Transverse colon (tissue), 4 donors: Measurements from ENCODE around the gene FARP1. TPM values are rescaled to one million over a fixed set of nuclear protein-coding genes. Genes with fewer than 3 reads are reported as not detected.

Experiments
- DNase-seq: peaks from one replicate; pipeline ENCODE4 v3.0.0-alpha.2; 2019
- H3K27ac ChIP-seq, 4 donors: fragments of 200-600 bp; sonication (generic); 2 replicates each; pipeline ENCODE4 v1.5.1; 2016 to 2018; ENCODE audit warnings: inconsistent platforms in 4 of 4
- H3K27me3 ChIP-seq: fragments of 200-600 bp; sonication (generic); 2 replicates; pipeline ENCODE4 v1.5.1; 2017; ENCODE audit warnings: inconsistent platforms
- H3K36me3 ChIP-seq, 4 donors: fragments of 200-600 bp; sonication (generic); 2 replicates each; pipeline ENCODE4 v1.5.1; 2017 to 2019; ENCODE audit warnings: inconsistent platforms in 4 of 4
- H3K4me1 ChIP-seq, 4 donors: fragments of 200-600 bp; sonication (generic); 2 replicates each; pipeline ENCODE4 v1.5.1; 2017 to 2020; ENCODE audit warnings: inconsistent platforms in 4 of 4
- H3K4me3 ChIP-seq, 4 donors: fragments of 200-600 bp; sonication (generic); 1 replicate in 1 of 4; 2 replicates in 3 of 4; pipeline versions ENCODE4 v1.5.1 to v1.6.1; 2017 to 2019; ENCODE audit warnings: inconsistent platforms in 4 of 4
- H3K9me3 ChIP-seq, 2 donors: fragments of 200-600 bp; sonication (generic); 2 replicates each; pipeline ENCODE4 v1.5.1; 2017 to 2019; ENCODE audit warnings: inconsistent platforms in 2 of 2
- EP300 ChIP-seq: sonication (generic); formaldehyde crosslinking; IDR thresholded peaks from one replicate; pipeline ENCODE4 v1.6.1; 2017; ENCODE audit warnings: antibody characterized with exemption, low read depth
- POLR2A ChIP-seq: fragments of 450-650 bp; IDR thresholded peaks from one replicate; pipeline ENCODE4 v1.6.1; 2016; ENCODE audit warnings: antibody characterized with exemption, mild to moderate bottlenecking, moderate library complexity
- POLR2AphosphoS5 ChIP-seq, 3 donors: sonication (generic); formaldehyde crosslinking; IDR thresholded peaks; one replicate each; pipeline ENCODE4 v1.6.1; 2016; ENCODE audit warnings: antibody characterized with exemption in 3 of 3
- WGBS, 2 donors: methylation state at CpG; one replicate each; pipeline ENCODE4 v1.1.5; 2018; ENCODE audit warnings: low coverage in 1 of 2; 5-methylcytosine and 5-hydroxymethylcytosine counted together
- in situ Hi-C, 4 donors: fragments of 200-750 bp; cut with MboI; loops; one replicate each; pipeline versions ENCODE4 v1.15.0 to v1.15.1; 2017; ENCODE audit warnings: low sequenced_read_pairs in 3 of 4, low pct_ligation_motif_present in 1 of 4, low pct_unique_long_range_greater_than_20kb in 1 of 4
- intact Hi-C: fragments of 100-400 bp; cut with DNase I; formaldehyde crosslinking; loops from one replicate; pipeline ENCODE4 v1.15.1; 2023; ENCODE audit warnings: low total_unique reads
- total RNA-seq, 4 donors: library from RNA; depleted of rRNA; stranded (reverse); fragments of >200 nt; gene quantifications; one replicate each; pipeline ENCODE4 v1.1.0, GENCODE V29; 2016
- TF ChIP-seq, protein P1 (sequence below), 5 experiments: fragments of 200-600 bp in 3 of 5; fragments of 450-650 bp in 2 of 5; sonication (generic) in 3 of 5; IDR thresholded peaks; 1 replicate in 2 of 5; 2 replicates in 3 of 5; pipeline ENCODE4 v1.5.1; 2016 to 2017; ENCODE audit warnings: antibody characterized with exemption in 5 of 5, inconsistent platforms in 3 of 5, mild to moderate bottlenecking in 2 of 5, moderate library complexity in 1 of 5

Gene FARP1
- total RNA-seq, 4 donors from 2014 or later, result 32.8 to 41.8 (median 38.3) TPM

GRCh38 chr13:98324105-98324504, 181.2 kb downstream of the FARP1 start:
- 83 to 89% methylated on average over 7 of the region's 7 CpGs for WGBS, 2 donors
- no peak for DNase-seq
- H3K4me1 ChIP-seq, result peaks cover 0 to 14% (median 5%) of the 10 kb centered on the region in 4 donors
- H3K27me3 ChIP-seq, result no peaks in the 10 kb centered on the region
- no peaks in the 10 kb centered on the region for H3K9me3 ChIP-seq
- no peak for TF ChIP-seq POLR2AphosphoS5 (IDR thresholded peaks at IDR 0.05)
- no peak for TF ChIP-seq EP300
- TF ChIP-seq POLR2A, result no peak
- TF ChIP-seq, protein P1, sequence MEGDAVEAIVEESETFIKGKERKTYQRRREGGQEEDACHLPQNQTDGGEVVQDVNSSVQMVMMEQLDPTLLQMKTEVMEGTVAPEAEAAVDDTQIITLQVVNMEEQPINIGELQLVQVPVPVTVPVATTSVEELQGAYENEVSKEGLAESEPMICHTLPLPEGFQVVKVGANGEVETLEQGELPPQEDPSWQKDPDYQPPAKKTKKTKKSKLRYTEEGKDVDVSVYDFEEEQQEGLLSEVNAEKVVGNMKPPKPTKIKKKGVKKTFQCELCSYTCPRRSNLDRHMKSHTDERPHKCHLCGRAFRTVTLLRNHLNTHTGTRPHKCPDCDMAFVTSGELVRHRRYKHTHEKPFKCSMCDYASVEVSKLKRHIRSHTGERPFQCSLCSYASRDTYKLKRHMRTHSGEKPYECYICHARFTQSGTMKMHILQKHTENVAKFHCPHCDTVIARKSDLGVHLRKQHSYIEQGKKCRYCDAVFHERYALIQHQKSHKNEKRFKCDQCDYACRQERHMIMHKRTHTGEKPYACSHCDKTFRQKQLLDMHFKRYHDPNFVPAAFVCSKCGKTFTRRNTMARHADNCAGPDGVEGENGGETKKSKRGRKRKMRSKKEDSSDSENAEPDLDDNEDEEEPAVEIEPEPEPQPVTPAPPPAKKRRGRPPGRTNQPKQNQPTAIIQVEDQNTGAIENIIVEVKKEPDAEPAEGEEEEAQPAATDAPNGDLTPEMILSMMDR (IDR thresholded peaks at IDR 0.05), result no peak
- no peaks in the 10 kb centered on the region for H3K36me3 ChIP-seq
- no peak overlapping the region for H3K4me3 ChIP-seq
- H3K27ac ChIP-seq, result no peak overlapping the region
- in situ Hi-C loops, result no loop called here
- intact Hi-C loops, result no loop called here

DNA sequence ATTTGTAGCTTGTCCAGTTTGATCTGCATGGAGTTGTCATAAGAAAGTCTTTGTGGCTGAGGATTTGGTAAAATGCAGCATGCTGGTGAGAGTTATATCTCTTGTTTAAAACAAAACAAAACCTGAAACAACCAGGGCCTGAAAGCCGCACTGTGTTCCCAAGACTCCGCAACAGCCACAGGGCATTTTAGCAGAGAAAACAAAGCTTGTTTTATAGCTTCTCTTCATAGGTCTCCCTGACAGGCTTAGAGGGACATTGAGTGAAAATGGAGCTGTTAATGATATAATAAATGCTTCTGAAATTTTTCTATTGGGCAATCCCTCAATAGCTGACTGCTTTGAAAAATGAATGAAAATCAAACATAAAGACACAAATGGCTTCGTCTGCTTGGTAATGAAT, 182.8 kb downstream of the FARP1 start:
- intact Hi-C loops, result no loop called here
- H3K27me3 ChIP-seq, result no peaks in the 10 kb centered on the region
- 75 to 89% methylated on average over 2 to 3 of the region's 3 CpGs for whole genome bisulfite sequencing, 2 donors
- in situ Hi-C loops, result no loop called here
- peaks cover 0 to 14% (median 5%) of the 10 kb centered on the region in 4 donors for H3K4me1 ChIP-seq
- H3K36me3 ChIP-seq, result no peaks in the 10 kb centered on the region
- no peak for DNase-seq
- TF ChIP-seq, protein P1 (IDR thresholded peaks at IDR 0.05), result no peak
- TF ChIP-seq EP300 (no peak), POLR2AphosphoS5 (IDR thresholded peaks at IDR 0.05) (no peak), POLR2A (no peak)
- H3K4me3 ChIP-seq, result no peak overlapping the region
- no peaks in the 10 kb centered on the region for H3K9me3 ChIP-seq
- no peak overlapping the region for H3K27ac ChIP-seq

DNA sequence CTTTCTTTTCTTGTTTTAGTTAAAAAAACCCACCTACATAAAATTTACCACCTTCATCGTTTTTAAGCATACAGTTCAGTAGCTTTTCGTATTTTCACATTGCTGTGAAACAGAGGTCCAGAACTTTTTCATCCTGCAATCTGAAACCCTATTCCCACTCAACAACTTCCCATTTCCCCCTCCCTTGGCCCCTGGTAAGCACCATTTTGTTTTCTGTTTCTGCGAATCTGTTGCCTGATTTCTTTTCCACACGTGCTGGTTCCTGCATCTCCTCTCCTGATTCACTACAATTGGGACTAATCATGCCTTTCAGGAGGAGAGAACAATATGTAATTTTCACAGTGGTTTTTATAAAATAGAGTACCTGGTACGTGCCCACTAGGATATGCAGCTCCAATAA, 183.4 kb downstream of the FARP1 start:
- no peak overlapping the region for H3K27ac ChIP-seq
- WGBS, 2 donors, result 69 to 80% methylated on average over 5 of the region's 5 CpGs
- H3K4me3 ChIP-seq, result no peak overlapping the region
- H3K36me3 ChIP-seq, result no peaks in the 10 kb centered on the region
- no peaks in the 10 kb centered on the region for H3K27me3 ChIP-seq
- H3K4me1 ChIP-seq, result peaks cover 0 to 14% (median 5%) of the 10 kb centered on the region in 4 donors
- in situ Hi-C loops (no loop called here), intact Hi-C loops (no loop called here)
- TF ChIP-seq POLR2A, result no peak
- TF ChIP-seq, protein P1 (IDR thresholded peaks at IDR 0.05), result no peak
- TF ChIP-seq POLR2AphosphoS5 (IDR thresholded peaks at IDR 0.05), result no peak
- no peak for TF ChIP-seq EP300
- H3K9me3 ChIP-seq, result no peaks in the 10 kb centered on the region
- DNase-seq, result no peak

- in situ Hi-C loops (no loop called here), intact Hi-C loops (no loop called here)
- WGBS, 2 donors, result 53 to 78% methylated on average over 1 to 10 of the region's 10 CpGs
- TF ChIP-seq, protein P1 (IDR thresholded peaks at IDR 0.05), result no peak
- TF ChIP-seq POLR2A, result no peak
- TF ChIP-seq EP300, result no peak
- TF ChIP-seq POLR2AphosphoS5 (IDR thresholded peaks at IDR 0.05), result no peak
- no peak for DNase-seq
- Histone ChIP-seq H3K9me3 (no peaks in the 10 kb centered on the region), H3K27ac (peak overlapping the region; percentile 9 to 53 (median 24)), H3K4me1 (peaks cover 0 to 14% (median 5%) of the 10 kb centered on the region in 4 donors), H3K36me3 (no peaks in the 10 kb centered on the region), H3K4me3 (no peak overlapping the region), H3K27me3 (no peaks in the 10 kb centered on the region)
These were observed 184.7 kb downstream of the FARP1 start for GRCh38 chr13:98327371-98328270.
